B cell (primary cell): Measurements from ENCODE around the gene CACNG8. TPM values are rescaled to one million over a fixed set of nuclear protein-coding genes. Genes with fewer than 3 reads are reported as not detected.

ENCODE experiments used
- ATAC-seq: fragments of 200-7000 bp; cut with Tn5 transposase; one replicate; pipeline ENCODE4 v1.10.0; 2021; ENCODE audit warnings: low read depth, mild to moderate bottlenecking, moderate number of reproducible peaks, moderate library complexity
- CTCF ChIA-PET: fragments of 350-600 bp; sonication (Branson Sonifier 250); formaldehyde crosslinking; loops from one replicate; lab custom pipeline; 2021; ENCODE audit warnings: antibody characterized with exemption, inconsistent platforms; lab: Charles Lee
- POLR2A ChIA-PET: fragments of 350-600 bp; sonication (Branson Sonifier 250); formaldehyde crosslinking; loops from one replicate; lab custom pipeline; 2021; ENCODE audit warnings: antibody characterized with exemption; lab: Charles Lee
- DNase-seq: peaks from one replicate; pipeline ENCODE4 v3.0.0; 2013
- H2AFZ ChIP-seq: 2 replicates; pipeline ENCODE4 v1.6.1; 2012; ENCODE audit warnings: mild to moderate bottlenecking, low read depth, low read length; ENCODE audit not compliant: insufficient read depth, poor library complexity, severe bottlenecking
- H3K27ac ChIP-seq, 2 donors: 1 replicate in 1 of 2; 2 replicates in 1 of 2; pipeline ENCODE4 v1.5.1; 2012 to 2013; ENCODE audit warnings: low read length in 2 of 2, mild to moderate bottlenecking in 2 of 2, moderate library complexity in 1 of 2
- H3K27me3 ChIP-seq, 4 experiments: fragments of 200-600 bp in 1 of 4; sonication (generic) in 1 of 4; replicated peaks in 1 of 4; 1 replicate in 2 of 4; 2 replicates in 2 of 4; pipeline versions ENCODE4 v1.6.1 to v1.7.0; 2013 to 2016; ENCODE audit warnings: low read length in 3 of 4, mild to moderate bottlenecking in 2 of 4, mixed read lengths in 1 of 4, moderate library complexity in 1 of 4; ENCODE audit not compliant: insufficient read depth in 4 of 4, control insufficient read depth in 3 of 4; ENCODE audit errors: control extremely low read depth in 1 of 4
- H3K36me3 ChIP-seq, 2 experiments: replicated peaks in 1 of 2; 1 replicate in 1 of 2; 2 replicates in 1 of 2; pipeline versions ENCODE4 v1.6.1 to v1.7.1; 2013; ENCODE audit warnings: low read length in 1 of 2; ENCODE audit not compliant: insufficient read depth in 2 of 2, control insufficient read depth in 1 of 2; ENCODE audit errors: control extremely low read depth in 1 of 2, extremely low read depth in 1 of 2
- H3K4me1 ChIP-seq, 2 donors: fragments of 200-600 bp in 1 of 2; sonication (generic) in 1 of 2; 1 replicate in 1 of 2; 2 replicates in 1 of 2; pipeline versions ENCODE4 v1.5.1 to v1.6.1; 2013 to 2017; ENCODE audit warnings: low read length in 2 of 2; ENCODE audit not compliant: control insufficient read depth in 2 of 2, insufficient read depth in 2 of 2
- H3K4me2 ChIP-seq: replicated peaks from 2 replicates; pipeline ENCODE3; 2012; ENCODE audit warnings: mild to moderate bottlenecking, low read depth, low read length; ENCODE audit not compliant: poor library complexity, severe bottlenecking
- H3K4me3 ChIP-seq, 5 experiments: fragments of 200-600 bp in 1 of 5; sonication (generic) in 1 of 5; 1 replicate in 3 of 5; 2 replicates in 2 of 5; pipeline versions ENCODE4 v1.5.1 to v1.7.0; 2011 to 2016; ENCODE audit warnings: low read length in 4 of 5, mild to moderate bottlenecking in 4 of 5, low read depth in 2 of 5, control low read depth in 1 of 5, moderate library complexity in 1 of 5; ENCODE audit not compliant: insufficient read depth in 1 of 5; ENCODE audit errors: control extremely low read depth in 1 of 5, extremely low read depth in 1 of 5
- H3K79me2 ChIP-seq: fragments of 200-600 bp; sonication (generic); one replicate; pipeline ENCODE4 v1.6.0; 2016; ENCODE audit warnings: low read length; ENCODE audit not compliant: control insufficient read depth, insufficient read depth
- H3K9ac ChIP-seq: fragments of 200-600 bp; sonication (generic); 2 replicates; pipeline ENCODE4 v1.6.1; 2017; ENCODE audit warnings: mild to moderate bottlenecking, low read length, moderate library complexity
- H3K9me3 ChIP-seq, 3 donors: one replicate each; pipeline versions ENCODE4 v1.6.1 to v1.7.1; 2013; ENCODE audit warnings: low read length in 2 of 3; ENCODE audit not compliant: control insufficient read depth in 2 of 3, insufficient read depth in 1 of 3; ENCODE audit errors: control extremely low read depth in 1 of 3
- H4K20me1 ChIP-seq: 2 replicates; pipeline ENCODE4 v1.6.0; 2012; ENCODE audit warnings: mild to moderate bottlenecking, low read length; ENCODE audit not compliant: insufficient read depth, control insufficient read depth, poor library complexity, severe bottlenecking
- H3K27ac Mint-ChIP-seq: one replicate; pipeline ENCODE4 v1.8.0; 2021; ENCODE audit warnings: mixed read lengths
- H3K27me3 Mint-ChIP-seq: one replicate; pipeline ENCODE4 v1.8.0; 2021; ENCODE audit warnings: mixed read lengths
- H3K4me1 Mint-ChIP-seq: one replicate; pipeline ENCODE4 v1.8.0; 2021; ENCODE audit warnings: mixed read lengths
- H3K4me3 Mint-ChIP-seq: one replicate; pipeline ENCODE4 v1.8.0; 2021; ENCODE audit warnings: mixed read lengths
- H3K9me3 Mint-ChIP-seq: one replicate; pipeline ENCODE4 v1.8.0; 2022; ENCODE audit warnings: mixed read lengths; ENCODE audit not compliant: insufficient read depth
- CTCF ChIP-seq: fragments of 200-600 bp; IDR thresholded peaks from one replicate; pipeline ENCODE4 v1.8.0; 2022; ENCODE audit warnings: antibody characterized with exemption, mild to moderate bottlenecking
- EZH2 ChIP-seq: IDR thresholded peaks from 2 replicates; pipeline ENCODE4 v1.6.1; 2012; ENCODE audit warnings: borderline replicate concordance, low read depth, mild to moderate bottlenecking, moderate library complexity, low read length; ENCODE audit not compliant: insufficient read depth, poor library complexity, severe bottlenecking
- WGBS: methylation state at CpG from one replicate; pipeline ENCODE4 v1.1.5; 2013; ENCODE audit warnings: missing lambda C conversion rate; ENCODE audit not compliant: insufficient coverage; 5-methylcytosine and 5-hydroxymethylcytosine counted together
- intact Hi-C: fragments of 100-400 bp; cut with micrococcal nuclease; formaldehyde crosslinking; loops from one replicate; pipeline ENCODE4 v1.10.0; 2022
- polyA plus RNA-seq: library from polyadenylated mRNA; depleted of rRNA; stranded (reverse); fragments of >200 nt; gene quantifications from 2 replicates; pipeline ENCODE4 v1.2.3, GENCODE V29; 2012
- total RNA-seq, 2 donors: library from RNA; stranded (reverse); fragments of 120-200 nt in 1 of 2; gene quantifications; 1 replicate in 1 of 2; 2 replicates in 1 of 2; pipeline versions ENCODE4 v1.2.3 to v1.2.4, GENCODE V29; 2013 to 2022

The CACNG8 gene
- total and polyA plus RNA-seq, 2 donors (not counting 1 experiment from before 2014, with no cell fraction given) = not detected

DNA sequence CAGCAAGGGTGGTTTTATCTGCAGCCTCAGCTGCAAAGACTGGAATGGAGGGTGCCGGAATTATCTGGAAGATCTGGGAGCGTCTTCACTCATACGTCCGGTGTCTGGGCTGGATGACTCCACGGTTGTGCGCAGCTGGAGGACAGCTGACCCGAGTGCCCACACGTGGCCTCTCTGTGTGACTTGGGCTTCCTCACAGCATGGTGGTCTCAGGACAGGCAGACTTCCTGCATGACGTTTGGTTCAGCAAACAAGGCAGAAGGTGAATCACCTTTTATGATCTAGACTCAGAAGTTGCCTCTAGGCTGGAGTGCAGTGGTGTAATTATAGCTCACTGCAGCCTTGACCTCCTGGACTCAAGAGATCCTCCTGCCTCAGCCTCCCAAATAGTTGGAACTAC, 61.9 kb downstream of the CACNG8 start:
- H3K9me3 ChIP-seq = peaks cover 0 to 13% (median 0%) of the 10 kb centered on the region in 3 donors
- peaks cover 0 to 5% of the 10 kb centered on the region in 2 donors for H3K4me1 ChIP-seq
- no peak for TF ChIP-seq EZH2
- ATAC-seq (no peak), DNase-seq (no peak)
- CTCF ChIA-PET = interaction anchor here (0.6 to 4.3 kb wide), 11 partner anchors 11 to 829 kb away, joined by 3 to 46 read pairs (median 3); no protein-coding TSS in a partner anchor
- no peak overlapping the region for H3K4me3 Mint-ChIP-seq
- no peak overlapping the region for H3K4me2 ChIP-seq
- no peak overlapping the region for H3K4me3 ChIP-seq
- peaks cover 27% of the 10 kb centered on the region for H3K27me3 Mint-ChIP-seq
- H3K27ac ChIP-seq = no peak overlapping the region
- H3K27me3 ChIP-seq = peaks cover 0 to 10% (median 1%) of the 10 kb centered on the region in 4 experiments
- H3K27ac Mint-ChIP-seq = no peak overlapping the region
- intact Hi-C loops = loop anchor here (2.0 to 10.0 kb wide), 2 partner anchors 252 to 830 kb away; partner anchors contain the start of gene ZNF665
- no peak overlapping the region for H3K9ac ChIP-seq
- no peaks in the 10 kb centered on the region for H3K9me3 Mint-ChIP-seq
- no peaks in the 10 kb centered on the region for H4K20me1 ChIP-seq
- H3K4me1 Mint-ChIP-seq = peaks cover 3% of the 10 kb centered on the region
- H3K79me2 ChIP-seq = no peaks in the 10 kb centered on the region
- WGBS = 95% methylated on average over 8 of the region's 9 CpGs
- no peak overlapping the region for H2AFZ ChIP-seq
- H3K36me3 ChIP-seq = no peaks in the 10 kb centered on the region
- POLR2A ChIA-PET = no interaction called here

DNA sequence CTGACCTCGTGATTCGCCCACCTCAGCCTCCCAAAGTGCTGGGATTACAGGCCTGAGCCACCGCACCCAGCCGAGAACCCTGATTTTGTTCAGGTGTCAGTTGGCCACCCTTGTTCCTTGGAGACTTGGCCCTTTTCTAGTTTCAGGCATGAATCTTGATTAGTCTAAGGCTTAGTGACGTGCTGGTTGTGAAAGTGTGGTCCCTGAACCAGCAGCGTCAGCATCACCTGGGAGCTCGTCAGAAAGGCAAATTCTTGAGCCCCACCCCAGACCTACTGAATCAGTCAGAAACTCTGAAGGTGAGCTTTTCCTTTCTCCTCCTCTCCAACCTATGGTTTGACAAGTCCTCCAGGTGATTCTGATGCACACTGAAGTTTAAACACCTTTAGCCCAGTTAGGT, 63.9 kb downstream of the CACNG8 start:
- CTCF ChIA-PET = interaction anchor here (1.2 to 4.3 kb wide), 3 partner anchors 9 to 235 kb away, joined by 3 to 46 read pairs (median 36); no protein-coding TSS in a partner anchor
- no peak for ATAC-seq
- 72% methylated on average over 7 of the region's 7 CpGs for WGBS

More for the DNA sequence above, 63.9 kb downstream of the CACNG8 start:
- no peak overlapping the region for H3K4me3 Mint-ChIP-seq
- peaks cover 35% of the 10 kb centered on the region for H3K27me3 Mint-ChIP-seq
- H3K4me2 ChIP-seq = no peak overlapping the region
- peaks cover 0 to 5% of the 10 kb centered on the region in 2 donors for H3K4me1 ChIP-seq
- H3K9me3 Mint-ChIP-seq = no peaks in the 10 kb centered on the region
- DNase-seq = no peak
- H3K36me3 ChIP-seq = no peaks in the 10 kb centered on the region
- peaks cover 0 to 13% (median 1%) of the 10 kb centered on the region in 4 experiments for H3K27me3 ChIP-seq
- TF ChIP-seq EZH2 (no peak), CTCF (no peak)
- H3K9me3 ChIP-seq = peaks cover 0 to 13% (median 0%) of the 10 kb centered on the region in 3 donors
- H3K27ac ChIP-seq = no peak overlapping the region
- no peak overlapping the region for H2AFZ ChIP-seq
- POLR2A ChIA-PET = no interaction called here
- intact Hi-C loops = loop anchor here (10.0 kb wide), 1 partner anchor 832 kb away; the partner anchor contains the start of gene ZNF665
- H3K9ac ChIP-seq = no peak overlapping the region
- no peaks in the 10 kb centered on the region for H3K79me2 ChIP-seq
- H4K20me1 ChIP-seq = no peaks in the 10 kb centered on the region
- H3K4me3 ChIP-seq = no peak overlapping the region
- peaks cover 3% of the 10 kb centered on the region for H3K4me1 Mint-ChIP-seq
- H3K27ac Mint-ChIP-seq = no peak overlapping the region
